SK-N-MC (cell line): Measurements from ENCODE around the gene USP3.

Experiments used
- EZH2 ChIP-seq: fragments of 200-600 bp; sonication (generic); IDR thresholded peaks from one replicate; pipeline ENCODE4 v1.6.1; 2017; ENCODE audit warnings: antibody characterized with exemption
- FOXP2 ChIP-seq: optimal IDR thresholded peaks from 2 replicates; pipeline ENCODE3; 2011; ENCODE audit warnings: mild to moderate bottlenecking, moderate library complexity; ENCODE audit not compliant: insufficient read depth; ENCODE audit errors: extremely low read length, control extremely low read depth
- POLR2AphosphoS5 ChIP-seq: IDR thresholded peaks from 2 replicates; pipeline ENCODE4 v1.6.1; 2012; ENCODE audit warnings: mild to moderate bottlenecking, low read depth, low read length, borderline replicate concordance

GRCh38 chr15:63480441-63480821 lies 24.0 kb upstream of the USP3 start:
- TF ChIP-seq POLR2AphosphoS5 (no peak), EZH2 (no peak), FOXP2 (no peak)
